ENCODE data around the gene SMG5. TPM values are rescaled to one million over a fixed set of nuclear protein-coding genes. Genes with fewer than 3 reads are reported as not detected.

The SMG5 gene
- total RNA-seq, 1 donor from 2014 or later: 103 TPM

DNA sequence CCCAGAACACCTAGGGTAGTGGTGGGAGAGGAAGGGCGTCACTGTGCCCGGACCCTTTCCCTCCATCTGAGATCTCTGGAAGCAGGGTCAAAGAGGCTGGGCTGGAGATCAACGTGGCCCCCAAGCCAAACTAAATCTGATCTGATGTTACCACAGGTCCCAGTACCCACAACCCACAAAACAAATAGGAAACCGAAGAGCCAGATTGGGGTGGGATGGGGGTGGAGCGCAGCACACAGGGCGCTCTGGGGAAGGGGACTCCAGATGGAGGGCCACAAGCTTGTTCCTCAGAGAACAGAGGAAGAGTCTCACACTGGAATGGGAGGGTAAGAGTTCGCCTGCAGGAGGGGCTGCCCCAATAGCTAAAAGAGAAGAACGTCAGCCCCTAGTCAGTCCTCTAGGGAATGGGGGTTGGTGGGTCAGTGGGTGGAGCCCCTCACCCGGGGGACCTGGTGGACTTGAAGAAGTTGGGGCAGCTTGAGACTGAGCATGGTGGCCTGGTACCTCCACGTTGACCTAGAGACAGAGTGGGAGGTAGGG is 36.3 kb downstream of the SMG5 start:
- no peaks in the 10 kb centered on the region for H3K27me3 Mint-ChIP-seq (ENCODE audit: low read depth)
- H3K36me3 Mint-ChIP-seq: peaks cover 5% of the 10 kb centered on the region
- H3K4me3 Mint-ChIP-seq: no peak overlapping the region
- H3K27ac Mint-ChIP-seq: peak overlapping the region; percentile 4
- H3K4me1 Mint-ChIP-seq: peaks cover 4% of the 10 kb centered on the region
- H3K9me3 Mint-ChIP-seq: no peaks in the 10 kb centered on the region
- TF ChIP-seq, protein P1, sequence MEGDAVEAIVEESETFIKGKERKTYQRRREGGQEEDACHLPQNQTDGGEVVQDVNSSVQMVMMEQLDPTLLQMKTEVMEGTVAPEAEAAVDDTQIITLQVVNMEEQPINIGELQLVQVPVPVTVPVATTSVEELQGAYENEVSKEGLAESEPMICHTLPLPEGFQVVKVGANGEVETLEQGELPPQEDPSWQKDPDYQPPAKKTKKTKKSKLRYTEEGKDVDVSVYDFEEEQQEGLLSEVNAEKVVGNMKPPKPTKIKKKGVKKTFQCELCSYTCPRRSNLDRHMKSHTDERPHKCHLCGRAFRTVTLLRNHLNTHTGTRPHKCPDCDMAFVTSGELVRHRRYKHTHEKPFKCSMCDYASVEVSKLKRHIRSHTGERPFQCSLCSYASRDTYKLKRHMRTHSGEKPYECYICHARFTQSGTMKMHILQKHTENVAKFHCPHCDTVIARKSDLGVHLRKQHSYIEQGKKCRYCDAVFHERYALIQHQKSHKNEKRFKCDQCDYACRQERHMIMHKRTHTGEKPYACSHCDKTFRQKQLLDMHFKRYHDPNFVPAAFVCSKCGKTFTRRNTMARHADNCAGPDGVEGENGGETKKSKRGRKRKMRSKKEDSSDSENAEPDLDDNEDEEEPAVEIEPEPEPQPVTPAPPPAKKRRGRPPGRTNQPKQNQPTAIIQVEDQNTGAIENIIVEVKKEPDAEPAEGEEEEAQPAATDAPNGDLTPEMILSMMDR (IDR thresholded peaks at IDR 0.05; ENCODE audit: unreplicated experiment): no peak
- DNase-seq (ENCODE audit: low spot score in 2 of 2, unreplicated experiment in 2 of 2): no peak

DNA sequence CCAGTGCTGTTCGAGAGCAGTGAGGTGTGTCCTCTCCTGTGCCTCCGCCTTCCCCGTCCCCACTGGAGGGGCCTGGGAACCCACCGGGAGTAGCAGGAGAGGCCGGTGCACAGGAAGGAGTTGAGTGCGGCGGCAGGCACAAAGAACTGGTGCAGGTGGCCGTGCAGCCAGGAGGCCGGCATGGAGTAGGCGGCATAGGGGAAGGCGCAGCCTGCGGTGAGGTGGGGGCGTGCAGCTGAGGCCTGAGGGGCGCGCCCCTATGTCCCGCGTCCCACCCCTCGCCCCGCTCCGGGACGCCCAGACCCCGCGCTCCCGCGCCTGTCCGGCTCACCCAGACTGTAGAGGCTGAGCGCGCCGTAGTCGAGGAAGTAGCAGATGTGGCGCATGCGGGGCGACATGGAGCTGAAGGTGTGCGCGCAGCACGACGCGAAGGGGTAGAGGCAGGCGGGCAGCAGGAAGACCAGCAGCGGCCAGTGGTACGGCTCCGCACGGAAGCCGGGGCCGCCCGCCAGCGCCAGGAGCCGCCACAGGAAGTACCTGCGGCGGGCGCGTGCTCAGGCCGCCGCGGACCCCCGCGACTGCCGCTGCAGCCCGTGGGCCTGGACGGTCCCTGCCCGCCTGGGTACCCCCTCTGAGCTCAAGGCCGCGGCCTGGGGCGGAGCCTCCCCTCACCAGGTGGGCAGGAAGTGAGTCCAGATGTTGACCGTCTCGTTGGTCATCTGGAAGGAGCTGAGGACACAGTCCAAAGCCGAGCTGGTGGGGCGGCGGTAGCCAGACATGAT is 37.0 kb downstream of the SMG5 start:
- Mint-ChIP-seq H3K9me3 (no peaks in the 10 kb centered on the region), H3K27me3 (ENCODE audit: low read depth) (no peaks in the 10 kb centered on the region), H3K27ac (no peak overlapping the region), H3K4me3 (no peak overlapping the region), H3K4me1 (peaks cover 4% of the 10 kb centered on the region), H3K36me3 (peaks cover 4% of the 10 kb centered on the region)
- no peak for DNase-seq (ENCODE audit: low spot score in 2 of 2, unreplicated experiment in 2 of 2)
- TF ChIP-seq, protein P1 (IDR thresholded peaks at IDR 0.05; ENCODE audit: unreplicated experiment): no peak

DNA sequence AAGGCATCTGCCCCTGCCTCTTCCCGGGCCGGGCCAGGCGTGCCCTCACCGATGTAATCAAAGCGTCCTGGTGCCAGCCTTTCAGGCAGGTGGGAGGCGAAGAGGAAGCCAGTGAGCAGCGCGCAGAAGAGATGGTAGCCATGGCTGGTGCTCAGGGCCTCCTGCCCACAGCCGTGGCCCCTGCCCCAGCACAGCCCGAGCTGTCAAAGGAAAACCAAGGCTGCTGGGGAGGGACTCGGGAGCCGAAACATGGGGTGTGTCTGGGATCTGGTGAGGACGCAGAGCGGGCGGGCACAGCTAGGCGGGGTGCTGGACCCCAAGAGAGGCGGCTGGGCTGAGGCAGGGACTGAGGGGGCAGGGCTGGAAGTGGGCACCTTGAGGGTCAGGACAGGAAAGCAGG is 37.9 kb downstream of the SMG5 start:
- Mint-ChIP-seq H3K27ac (no peak overlapping the region), H3K4me1 (peaks cover 4% of the 10 kb centered on the region), H3K27me3 (ENCODE audit: low read depth) (no peaks in the 10 kb centered on the region), H3K4me3 (no peak overlapping the region), H3K36me3 (peaks cover 5% of the 10 kb centered on the region), H3K9me3 (no peaks in the 10 kb centered on the region)
- DNase-seq (ENCODE audit: low spot score in 2 of 2, unreplicated experiment in 2 of 2): no peak
- TF ChIP-seq, protein P1 (IDR thresholded peaks at IDR 0.05; ENCODE audit: unreplicated experiment): no peak

DNA sequence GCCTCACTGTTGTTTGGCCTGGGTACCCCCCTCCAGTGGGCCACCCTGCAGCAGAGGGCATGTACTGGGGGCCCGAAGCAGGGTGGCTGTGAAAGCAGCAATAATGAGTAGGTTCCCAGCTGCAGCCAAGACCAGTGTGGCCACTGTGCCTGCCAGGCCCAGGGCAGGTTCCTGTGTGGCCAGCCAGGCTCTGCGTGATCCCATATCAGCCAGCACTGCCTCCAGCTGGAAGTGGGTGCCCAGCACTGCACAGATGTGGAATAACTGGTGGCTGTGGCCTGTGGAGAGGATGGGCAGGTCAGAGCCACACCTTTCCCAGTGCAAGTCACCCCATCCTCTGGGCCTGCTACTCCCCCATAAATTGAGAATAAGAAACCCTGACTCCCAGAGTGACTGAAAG is 38.5 kb downstream of the SMG5 start:
- Mint-ChIP-seq H3K27ac (no peak overlapping the region), H3K4me1 (no peaks in the 10 kb centered on the region), H3K36me3 (peaks cover 8% of the 10 kb centered on the region), H3K27me3 (ENCODE audit: low read depth) (no peaks in the 10 kb centered on the region), H3K4me3 (no peak overlapping the region), H3K9me3 (no peaks in the 10 kb centered on the region)
- no peak for DNase-seq (ENCODE audit: low spot score in 2 of 2, unreplicated experiment in 2 of 2)
- TF ChIP-seq, protein P1 (IDR thresholded peaks at IDR 0.05; ENCODE audit: unreplicated experiment): no peak

DNA sequence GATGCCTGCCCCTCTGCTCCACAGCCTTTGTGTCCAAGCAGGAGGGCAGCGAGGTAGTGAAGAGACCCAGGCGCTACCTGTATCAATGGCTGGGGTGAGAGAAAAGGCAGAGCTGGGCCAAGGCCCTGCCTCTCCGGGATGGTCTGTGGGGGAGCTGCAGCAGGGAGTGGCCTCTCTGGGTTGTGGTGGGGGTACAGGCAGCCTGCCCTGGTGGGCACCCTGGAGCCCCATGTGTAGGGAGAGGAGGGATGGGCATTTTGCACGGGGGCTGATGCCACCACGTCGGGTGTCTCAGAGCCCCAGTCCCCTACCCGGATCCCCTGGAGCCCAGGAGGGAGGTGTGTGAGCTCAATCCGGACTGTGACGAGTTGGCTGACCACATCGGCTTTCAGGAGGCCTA is 39.9 kb downstream of the SMG5 start:
- no peaks in the 10 kb centered on the region for H3K9me3 Mint-ChIP-seq
- no peak overlapping the region for H3K27ac Mint-ChIP-seq
- H3K36me3 Mint-ChIP-seq: peaks cover 11% of the 10 kb centered on the region
- no peak overlapping the region for H3K4me3 Mint-ChIP-seq
- no peaks in the 10 kb centered on the region for H3K4me1 Mint-ChIP-seq
- TF ChIP-seq, protein P1 (IDR thresholded peaks at IDR 0.05; ENCODE audit: unreplicated experiment): no peak
- DNase-seq (ENCODE audit: low spot score in 2 of 2, unreplicated experiment in 2 of 2): no peak
- no peaks in the 10 kb centered on the region for H3K27me3 Mint-ChIP-seq (ENCODE audit: low read depth)
